PC-9 (cell line): ENCODE results near the gene AP1G2. TPM values are rescaled to one million over a fixed set of nuclear protein-coding genes. Genes with fewer than 3 reads are reported as not detected.

Source experiments
- BruUV-seq: library from RNA; stranded (reverse); fragments of 400-500 nt; replicated peaks from 2 replicates; lab custom pipeline; 2021; lab: Mats Ljungman, UMichigan
- CTCF ChIA-PET: fragments of 300-600 bp; sonication (Branson Sonifier 250); formaldehyde crosslinking; loops from one replicate; lab custom pipeline; 2022; ENCODE audit warnings: antibody characterized with exemption; lab: Charles Lee
- POLR2A ChIA-PET: fragments of 300-600 bp; sonication (Branson Sonifier 250); formaldehyde crosslinking; loops from one replicate; lab custom pipeline; 2022; ENCODE audit warnings: antibody characterized with exemption; ENCODE audit not compliant: unreplicated experiment; lab: Charles Lee
- DNase-seq, 2 experiments: peaks; one replicate each; pipeline versions ENCODE4 v3.0.0 to v3.0.0-alpha.2; 2015 to 2022; ENCODE audit warnings: mixed read lengths in 1 of 2
- H2AFZ ChIP-seq: fragments of 200-600 bp; sonication (generic); 2 replicates; pipeline ENCODE4 v1.8.1; 2017; ENCODE audit warnings: antibody characterized with exemption
- H3F3A ChIP-seq: fragments of 200-600 bp; sonication (generic); 2 replicates; pipeline ENCODE4 v1.8.1; 2017; ENCODE audit warnings: antibody characterized with exemption, mild to moderate bottlenecking, low read depth; ENCODE audit not compliant: insufficient read depth
- H3K27ac ChIP-seq: fragments of 200-600 bp; sonication (generic); 2 replicates; pipeline ENCODE4 v1.6.1; 2016; ENCODE audit warnings: mixed run types
- H3K27me3 ChIP-seq: fragments of 200-600 bp; sonication (generic); 2 replicates; pipeline ENCODE4 v1.6.1; 2016; ENCODE audit warnings: low read depth, mixed run types; ENCODE audit not compliant: insufficient read depth
- H3K36me3 ChIP-seq: fragments of 200-600 bp; sonication (generic); 2 replicates; pipeline ENCODE4 v1.6.1; 2016; ENCODE audit warnings: low read depth, mixed run types
- H3K4me1 ChIP-seq: fragments of 200-600 bp; sonication (generic); replicated peaks from 2 replicates; pipeline ENCODE4 v1.6.1; 2016; ENCODE audit warnings: mixed run types; ENCODE audit not compliant: insufficient read depth
- H3K4me2 ChIP-seq: fragments of 200-600 bp; sonication (generic); 2 replicates; pipeline ENCODE4 v1.6.1; 2017; ENCODE audit warnings: mixed run types
- H3K4me3 ChIP-seq: fragments of 200-600 bp; sonication (generic); 2 replicates; pipeline ENCODE4 v1.6.1; 2016; ENCODE audit warnings: mixed run types
- H3K79me2 ChIP-seq: fragments of 200-600 bp; sonication (generic); 2 replicates; pipeline ENCODE4 v1.6.1; 2017; ENCODE audit warnings: low read depth, mixed run types
- H3K9me2 ChIP-seq: fragments of 200-600 bp; sonication (generic); 2 replicates; pipeline ENCODE4 v1.8.1; 2017; ENCODE audit warnings: mild to moderate bottlenecking; ENCODE audit not compliant: insufficient read depth
- H3K9me3 ChIP-seq: fragments of 200-600 bp; sonication (generic); 2 replicates; pipeline ENCODE4 v1.8.1; 2016; ENCODE audit warnings: low read depth; ENCODE audit not compliant: insufficient read depth
- H4K20me1 ChIP-seq: fragments of 200-600 bp; sonication (generic); 2 replicates; pipeline ENCODE4 v1.8.1; 2017; ENCODE audit not compliant: insufficient read depth
- CTCF ChIP-seq: fragments of 200-600 bp; sonication (generic); conservative IDR thresholded peaks from 2 replicates; pipeline ENCODE4 v1.6.1; 2017; ENCODE audit warnings: mixed run types, antibody characterized with exemption, mild to moderate bottlenecking, moderate library complexity
- EZH2 ChIP-seq: fragments of 200-600 bp; sonication (generic); IDR thresholded peaks from 2 replicates; pipeline ENCODE4 v1.8.0; 2017; ENCODE audit warnings: antibody characterized with exemption, low read depth
- intact Hi-C: fragments of 100-400 bp; cut with micrococcal nuclease; formaldehyde crosslinking; loops from one replicate; pipeline ENCODE4 v1.10.0; 2022; ENCODE audit not compliant: unreplicated experiment
- total RNA-seq: library from RNA; stranded (reverse); gene quantifications from 2 replicates; pipeline ENCODE4 v1.2.3, GENCODE V29; 2021

Gene AP1G2
- total RNA-seq, 1 experiment from 2014 or later: 128 TPM

DNA sequence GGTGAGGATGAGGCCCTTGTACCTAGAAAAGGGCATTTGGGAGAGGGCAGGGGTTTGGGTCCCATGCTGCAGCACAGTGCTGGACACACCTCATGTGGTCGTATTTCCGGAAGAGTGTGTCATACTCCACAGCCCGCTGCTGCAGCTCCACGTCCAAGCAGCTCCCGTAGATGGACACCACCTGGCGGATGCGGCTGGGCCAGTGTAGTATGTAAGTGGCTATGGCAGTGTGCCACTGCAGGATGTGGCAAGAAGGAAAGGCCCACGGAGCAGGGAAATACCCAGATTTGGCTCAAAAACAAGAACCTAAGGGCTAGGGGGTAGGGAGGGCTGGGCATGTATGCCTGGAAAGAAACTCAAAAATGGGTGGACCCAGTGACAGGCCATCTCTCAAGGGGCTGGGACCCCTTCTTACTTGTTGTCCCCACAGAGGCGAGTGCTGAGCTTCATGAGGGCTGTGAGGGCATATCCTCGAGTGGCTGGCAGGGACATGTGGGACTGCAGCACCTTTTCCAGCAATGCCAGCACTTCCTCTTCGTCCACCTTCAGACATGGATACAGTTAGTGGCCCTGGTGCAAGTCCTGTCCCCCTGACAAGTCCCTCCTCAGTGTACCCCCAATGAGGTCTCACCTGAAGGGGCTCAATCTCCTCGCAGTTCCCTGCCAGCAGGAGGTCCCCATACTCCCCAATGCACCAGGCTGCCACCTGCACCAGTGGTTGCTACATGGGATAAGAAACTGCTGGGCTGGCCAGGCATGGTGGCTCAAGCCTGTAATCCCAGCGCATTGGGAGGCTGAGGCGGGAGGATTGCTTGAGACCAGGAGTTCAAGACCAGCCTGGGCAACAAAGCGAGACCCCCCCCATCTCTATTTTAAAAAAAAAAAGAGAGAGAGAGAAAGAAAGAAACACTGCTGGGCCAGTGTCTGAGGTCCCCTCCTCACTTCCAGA, 5.4 kb downstream of the AP1G2 start:
- TF ChIP-seq EZH2: no peak
- no peak for TF ChIP-seq CTCF
- POLR2A ChIA-PET: no interaction called here
- Histone ChIP-seq H2AFZ (no peak overlapping the region), H3K27ac (no peak overlapping the region), H3K4me3 (no peak overlapping the region), H3K9me3 (no peaks in the 10 kb centered on the region), H3K36me3 (no peaks in the 10 kb centered on the region), H4K20me1 (no peaks in the 10 kb centered on the region; the same call in 1 of the 2 replicates), H3K9me2 (no peaks in the 10 kb centered on the region), H3K4me1 (peaks cover 5% of the 10 kb centered on the region; the same call in 1 of the 2 replicates), H3K27me3 (no peaks in the 10 kb centered on the region), H3K4me2 (no peak overlapping the region), H3K79me2 (peaks cover 13% of the 10 kb centered on the region), H3F3A (peaks cover 9% of the 10 kb centered on the region)
- CTCF ChIA-PET: interaction anchor here (1.1 to 1.2 kb wide), 2 partner anchors 83 to 229 kb away, joined by 3 to 5 read pairs; no protein-coding TSS in a partner anchor
- intact Hi-C loops: loop anchor here (1.0 kb wide), 1 partner anchor 84 kb away; no protein-coding TSS in a partner anchor
- no TSS peak for BruUV-seq
- no peak for DNase-seq

GRCh38 chr14:23561259-23561658, 6.3 kb downstream of the AP1G2 start:
- TF ChIP-seq EZH2 (no peak), CTCF (no peak)
- no peaks in the 10 kb centered on the region for H3K36me3 ChIP-seq
- no peaks in the 10 kb centered on the region for H3K9me3 ChIP-seq
- no peak overlapping the region for H2AFZ ChIP-seq
- H3F3A ChIP-seq: peaks cover 9% of the 10 kb centered on the region
- peaks cover 4% of the 10 kb centered on the region; the same call in 1 of the 2 replicates for H3K79me2 ChIP-seq
- no TSS peak for BruUV-seq
- H3K27me3 ChIP-seq: no peaks in the 10 kb centered on the region
- H3K4me2 ChIP-seq: no peak overlapping the region
- no peak for DNase-seq
- no peaks in the 10 kb centered on the region; the same call in 1 of the 2 replicates for H4K20me1 ChIP-seq
- CTCF ChIA-PET: interaction anchor here (0.7 to 1.2 kb wide), 3 partner anchors 29 to 228 kb away, joined by 3 to 5 read pairs (median 3); no protein-coding TSS in a partner anchor
- H3K4me1 ChIP-seq: no peaks in the 10 kb centered on the region; the same call in 1 of the 2 replicates
- intact Hi-C loops: no loop called here
- no peak overlapping the region for H3K27ac ChIP-seq
- H3K4me3 ChIP-seq: no peak overlapping the region
- H3K9me2 ChIP-seq: no peaks in the 10 kb centered on the region
- POLR2A ChIA-PET: no interaction called here

DNA sequence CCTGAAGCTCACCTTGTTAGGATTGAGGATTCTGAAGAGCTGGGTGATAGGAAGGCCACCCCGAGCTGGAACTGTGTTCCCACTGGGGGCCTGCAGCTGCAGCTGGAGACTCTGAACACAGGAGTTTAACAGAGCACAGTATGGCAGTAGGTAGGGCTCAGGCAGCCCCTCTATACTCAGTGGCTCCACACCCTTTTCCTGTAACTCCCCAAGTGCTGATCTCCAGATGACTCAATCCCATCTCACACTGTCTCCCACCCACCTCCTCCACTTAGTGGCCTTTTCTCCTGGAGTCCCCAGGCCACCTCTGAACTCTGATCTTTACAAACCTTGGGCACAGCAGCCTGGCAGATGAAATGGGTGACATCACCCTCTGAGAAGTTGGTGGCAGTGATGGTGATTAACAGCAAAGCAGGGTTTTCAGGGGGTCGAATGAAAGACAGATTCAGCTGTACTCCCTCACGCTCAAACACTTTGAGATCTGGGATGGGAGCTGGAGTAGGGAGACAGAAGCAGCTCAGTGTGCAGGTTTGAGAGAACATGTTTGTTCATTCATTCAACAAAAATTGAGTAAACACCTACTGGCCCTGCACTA, 7.6 kb downstream of the AP1G2 start:
- H3F3A ChIP-seq: peaks cover 9% of the 10 kb centered on the region
- DNase-seq: no peak
- CTCF ChIA-PET: no interaction called here
- intact Hi-C loops: loop anchor here (5.0 kb wide), 1 partner anchor 233 kb away; no protein-coding TSS in a partner anchor
- TF ChIP-seq CTCF (no peak), EZH2 (no peak)
- no peak overlapping the region for H3K27ac ChIP-seq
- no peak overlapping the region for H3K4me3 ChIP-seq
- POLR2A ChIA-PET: no interaction called here
- H3K4me1 ChIP-seq: no peaks in the 10 kb centered on the region; the same call in 1 of the 2 replicates
- no peaks in the 10 kb centered on the region for H3K27me3 ChIP-seq
- H3K36me3 ChIP-seq: no peaks in the 10 kb centered on the region
- no peak overlapping the region for H2AFZ ChIP-seq
- no peaks in the 10 kb centered on the region for H3K9me3 ChIP-seq
- BruUV-seq: no TSS peak
- H4K20me1 ChIP-seq: no peaks in the 10 kb centered on the region; the same call in 1 of the 2 replicates
- H3K79me2 ChIP-seq: no peaks in the 10 kb centered on the region
- H3K9me2 ChIP-seq: no peaks in the 10 kb centered on the region
- H3K4me2 ChIP-seq: no peak overlapping the region
